ENCODE results near the gene SPEM2.
"Not testable (repeated sequence)": the region's sequence is repeated elsewhere in the genome, so short reads cannot be mapped to it uniquely, and the experiment has no call there.

Gene SPEM2

DNA sequence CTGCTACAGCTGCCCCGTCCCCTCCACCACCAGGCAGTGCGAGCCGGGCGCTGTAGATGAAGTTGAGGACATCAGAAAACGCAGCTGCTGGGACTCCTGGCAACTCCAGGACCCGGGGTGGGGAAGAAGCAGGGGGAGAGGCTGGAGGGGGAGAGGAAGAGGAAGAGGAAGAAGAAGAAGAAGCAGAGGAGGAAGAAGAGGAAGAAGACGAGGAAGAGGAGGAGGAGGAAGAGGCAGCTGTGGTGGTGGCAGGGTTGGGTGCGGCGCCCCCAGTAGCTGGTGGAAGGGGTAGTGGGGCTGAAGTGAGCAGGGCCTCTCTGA, 40.9 kb downstream of the SPEM2 start:
- Histone ChIP-seq H3K27me3 (replicated peaks; ENCODE audit: control insufficient read depth, insufficient read depth, low read length) (no peaks in the 10 kb centered on the region), H3K36me3 (ENCODE audit: control insufficient read depth, insufficient read depth, low read length) (peaks cover 4% of the 10 kb centered on the region), H3K4me3 (replicated peaks; ENCODE audit: low read depth, low read length) (no peak overlapping the region)
- DNase-seq (ENCODE audit: extremely low read depth, insufficient read length): no peak
- TF ChIP-seq, protein P1, sequence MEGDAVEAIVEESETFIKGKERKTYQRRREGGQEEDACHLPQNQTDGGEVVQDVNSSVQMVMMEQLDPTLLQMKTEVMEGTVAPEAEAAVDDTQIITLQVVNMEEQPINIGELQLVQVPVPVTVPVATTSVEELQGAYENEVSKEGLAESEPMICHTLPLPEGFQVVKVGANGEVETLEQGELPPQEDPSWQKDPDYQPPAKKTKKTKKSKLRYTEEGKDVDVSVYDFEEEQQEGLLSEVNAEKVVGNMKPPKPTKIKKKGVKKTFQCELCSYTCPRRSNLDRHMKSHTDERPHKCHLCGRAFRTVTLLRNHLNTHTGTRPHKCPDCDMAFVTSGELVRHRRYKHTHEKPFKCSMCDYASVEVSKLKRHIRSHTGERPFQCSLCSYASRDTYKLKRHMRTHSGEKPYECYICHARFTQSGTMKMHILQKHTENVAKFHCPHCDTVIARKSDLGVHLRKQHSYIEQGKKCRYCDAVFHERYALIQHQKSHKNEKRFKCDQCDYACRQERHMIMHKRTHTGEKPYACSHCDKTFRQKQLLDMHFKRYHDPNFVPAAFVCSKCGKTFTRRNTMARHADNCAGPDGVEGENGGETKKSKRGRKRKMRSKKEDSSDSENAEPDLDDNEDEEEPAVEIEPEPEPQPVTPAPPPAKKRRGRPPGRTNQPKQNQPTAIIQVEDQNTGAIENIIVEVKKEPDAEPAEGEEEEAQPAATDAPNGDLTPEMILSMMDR (IDR thresholded peaks at IDR 0.05; ENCODE audit: insufficient read depth, low read length, poor library complexity, severe bottlenecking): no peak

DNA sequence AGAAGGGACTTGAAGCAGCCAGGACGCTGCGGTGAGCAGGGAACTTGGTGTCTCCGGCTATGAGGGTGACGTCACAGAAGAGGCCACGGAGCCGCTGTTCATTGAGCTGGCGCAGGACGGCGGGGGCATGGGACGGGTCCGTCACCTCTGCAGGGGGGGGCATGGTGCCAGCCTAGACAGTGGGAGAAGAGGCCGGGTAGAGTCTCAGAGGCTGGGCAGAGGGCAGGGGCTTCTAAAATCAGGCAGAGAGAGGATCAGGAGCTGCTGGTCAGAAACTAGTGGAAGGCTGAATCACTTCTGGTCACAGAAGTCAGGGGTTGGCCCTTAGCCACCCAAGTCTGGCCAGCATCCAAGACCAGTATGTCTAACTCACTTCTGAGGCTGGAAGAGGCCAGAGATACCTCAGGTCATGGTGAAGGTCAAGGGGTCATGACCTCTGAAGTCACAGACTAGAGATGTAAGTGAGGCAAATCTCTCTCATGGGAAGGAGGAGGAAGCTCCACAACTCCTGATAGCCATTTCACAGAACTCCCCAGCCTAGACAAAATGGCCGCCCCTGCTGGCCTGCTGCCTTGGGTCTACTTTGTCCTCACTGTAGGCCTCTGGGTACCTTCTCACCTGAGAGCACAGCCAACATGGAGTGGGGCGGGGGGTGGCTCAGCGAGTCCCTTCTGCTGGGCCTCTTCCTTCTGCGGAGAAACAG, 41.4 kb downstream of the SPEM2 start:
- Histone ChIP-seq H3K4me3 (replicated peaks; ENCODE audit: low read depth, low read length) (no peak overlapping the region), H3K36me3 (ENCODE audit: control insufficient read depth, insufficient read depth, low read length) (peaks cover 4% of the 10 kb centered on the region), H3K27me3 (replicated peaks; ENCODE audit: control insufficient read depth, insufficient read depth, low read length) (no peaks in the 10 kb centered on the region)
- DNase-seq (ENCODE audit: extremely low read depth, insufficient read length): no peak
- TF ChIP-seq, protein P1 (IDR thresholded peaks at IDR 0.05; ENCODE audit: insufficient read depth, low read length, poor library complexity, severe bottlenecking): no peak

DNA sequence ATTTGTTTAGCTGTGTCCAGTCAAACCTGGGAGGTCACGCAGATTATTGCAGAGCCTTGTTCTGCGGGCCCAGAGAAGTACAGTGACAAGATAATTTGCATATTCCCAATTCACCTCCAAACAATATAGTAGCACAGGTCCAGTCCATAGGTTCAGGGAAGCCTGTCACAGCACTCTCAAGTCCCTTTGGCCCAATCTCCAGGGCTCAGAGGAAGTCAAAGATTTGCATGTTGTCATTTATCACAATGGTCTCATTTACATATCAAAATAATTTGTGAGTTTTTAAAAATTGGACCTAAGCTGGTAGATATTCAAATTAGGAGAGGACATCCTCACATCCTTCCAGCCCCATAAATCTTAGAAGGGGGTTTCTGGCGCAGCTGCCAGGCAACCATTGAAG, 42.1 kb downstream of the SPEM2 start:
- TF ChIP-seq, protein P1 (IDR thresholded peaks at IDR 0.05; ENCODE audit: insufficient read depth, low read length, poor library complexity, severe bottlenecking): no peak
- Histone ChIP-seq H3K4me3 (replicated peaks; ENCODE audit: low read depth, low read length) (no peak overlapping the region), H3K36me3 (ENCODE audit: control insufficient read depth, insufficient read depth, low read length) (peaks cover 4% of the 10 kb centered on the region), H3K27me3 (replicated peaks; ENCODE audit: control insufficient read depth, insufficient read depth, low read length) (no peaks in the 10 kb centered on the region)
- no peak for DNase-seq (ENCODE audit: extremely low read depth, insufficient read length)

DNA sequence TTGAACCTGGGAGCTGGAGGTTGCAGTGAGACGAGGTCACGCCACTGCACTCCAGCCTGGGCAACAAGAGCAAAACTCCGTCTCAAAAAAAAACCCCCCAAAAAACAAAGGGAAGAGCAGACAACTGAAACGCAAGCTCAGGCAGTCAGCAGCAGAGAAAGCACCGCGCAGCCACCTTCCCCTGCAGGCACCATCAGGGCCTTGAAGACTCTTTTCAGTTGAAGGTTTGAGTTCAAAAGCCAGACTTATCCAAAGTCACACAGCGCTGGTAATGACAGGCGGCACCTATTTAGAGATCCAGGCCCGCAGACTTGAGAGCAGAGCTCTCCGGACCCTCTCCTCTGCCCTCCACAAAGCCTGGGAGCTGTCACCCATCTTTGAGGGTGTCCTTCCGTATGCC, 42.9 kb downstream of the SPEM2 start:
- Histone ChIP-seq H3K36me3 (ENCODE audit: control insufficient read depth, insufficient read depth, low read length) (peaks cover 4% of the 10 kb centered on the region), H3K4me3 (replicated peaks; ENCODE audit: low read depth, low read length) (no peak overlapping the region), H3K27me3 (replicated peaks; ENCODE audit: control insufficient read depth, insufficient read depth, low read length) (no peaks in the 10 kb centered on the region)
- no peak for DNase-seq (ENCODE audit: extremely low read depth, insufficient read length)
- TF ChIP-seq, protein P1 (IDR thresholded peaks at IDR 0.05; ENCODE audit: insufficient read depth, low read length, poor library complexity, severe bottlenecking): no peak

DNA sequence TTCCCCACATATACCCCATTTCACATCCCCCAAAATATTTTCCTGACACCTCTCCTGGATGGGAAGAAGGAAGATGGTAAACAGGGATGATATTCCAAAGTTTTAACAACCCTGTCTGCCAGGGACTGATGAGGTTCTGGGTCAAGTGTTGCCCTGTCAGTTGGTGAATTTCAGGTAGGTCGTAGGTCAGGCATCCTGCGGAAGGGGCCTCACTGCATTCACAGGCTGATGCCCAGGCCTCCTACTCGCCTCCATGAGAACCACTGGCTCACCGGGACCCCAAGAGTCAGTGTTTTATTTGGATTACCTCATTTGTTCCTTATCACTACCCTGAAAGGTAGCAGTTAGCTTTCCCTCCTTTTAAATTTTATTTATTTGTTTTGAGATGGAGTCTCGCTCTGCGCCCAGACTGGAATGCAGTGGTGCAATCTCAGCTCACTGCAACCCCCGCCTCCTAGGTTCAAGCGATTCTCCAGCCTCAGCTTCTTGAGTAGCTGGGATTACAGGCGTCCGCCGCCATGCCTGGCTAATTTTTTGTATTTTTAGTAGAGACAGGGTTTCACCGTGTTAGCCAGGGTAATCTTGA, 43.5 kb downstream of the SPEM2 start:
- TF ChIP-seq, protein P1 (IDR thresholded peaks at IDR 0.05; ENCODE audit: insufficient read depth, low read length, poor library complexity, severe bottlenecking): no peak
- Histone ChIP-seq H3K4me3 (replicated peaks; ENCODE audit: low read depth, low read length) (no peak overlapping the region), H3K27me3 (replicated peaks; ENCODE audit: control insufficient read depth, insufficient read depth, low read length) (no peaks in the 10 kb centered on the region), H3K36me3 (ENCODE audit: control insufficient read depth, insufficient read depth, low read length) (peaks cover 4% of the 10 kb centered on the region)
- DNase-seq (ENCODE audit: extremely low read depth, insufficient read length): no peak

DNA sequence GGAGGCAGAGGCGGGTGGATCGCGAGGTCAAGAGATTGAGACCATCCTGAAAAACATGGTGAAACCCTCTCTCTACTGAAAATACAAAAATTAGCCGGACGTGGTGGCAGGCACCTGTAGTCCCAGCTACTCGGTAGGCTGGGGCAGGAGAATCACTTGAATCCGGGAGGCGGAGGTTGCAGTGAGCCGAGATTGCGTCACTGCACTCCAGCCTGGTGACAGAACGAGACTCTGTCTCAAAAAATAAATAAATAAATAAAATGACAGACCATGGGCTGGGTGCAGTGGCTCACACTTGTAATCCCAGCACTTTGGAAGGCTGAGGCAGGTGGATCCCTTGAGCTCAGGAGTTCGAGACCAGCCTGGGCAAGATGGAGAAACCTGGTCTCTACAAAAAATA, 44.4 kb downstream of the SPEM2 start:
- not testable (repeated sequence) for H3K27me3 ChIP-seq (replicated peaks; ENCODE audit: control insufficient read depth, insufficient read depth, low read length)

DNA sequence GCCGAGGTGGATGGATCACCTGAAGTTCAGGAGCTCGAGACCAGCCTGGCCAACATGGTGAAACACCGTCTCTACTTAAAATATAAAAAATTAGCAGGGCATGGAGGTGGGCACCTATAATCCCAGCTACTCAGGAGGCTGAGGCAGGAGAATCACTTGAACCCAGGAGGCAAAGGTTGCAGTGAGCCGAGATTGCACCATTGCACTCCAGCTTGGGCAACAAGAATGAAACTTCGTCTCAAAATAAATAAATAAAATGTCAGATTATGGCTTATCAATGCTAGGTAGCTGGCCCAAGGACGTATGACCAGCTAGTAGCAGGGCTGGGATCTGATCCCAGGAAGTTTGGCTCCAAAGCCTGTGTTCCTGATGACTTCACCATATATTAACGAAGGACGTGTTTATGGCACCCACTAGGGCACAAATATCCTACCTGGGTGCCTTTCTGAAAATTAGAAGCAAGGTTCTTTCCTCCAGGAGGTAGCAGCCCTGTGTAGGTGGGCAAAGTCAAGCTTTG, 45.1 kb downstream of the SPEM2 start:
- not testable (repeated sequence) for H3K4me3 ChIP-seq (replicated peaks; ENCODE audit: low read depth, low read length); H3K36me3 ChIP-seq (ENCODE audit: control insufficient read depth, insufficient read depth, low read length); H3K27me3 ChIP-seq (replicated peaks; ENCODE audit: control insufficient read depth, insufficient read depth, low read length); DNase-seq (ENCODE audit: extremely low read depth, insufficient read length)

More for the DNA sequence above, 44.4 kb downstream of the SPEM2 start:
- H3K36me3 ChIP-seq (ENCODE audit: control insufficient read depth, insufficient read depth, low read length); H3K4me3 ChIP-seq (replicated peaks; ENCODE audit: low read depth, low read length); DNase-seq (ENCODE audit: extremely low read depth, insufficient read length): not testable (repeated sequence)
